ENCODE measurements around the gene ZNF57. TPM values are rescaled to one million over a fixed set of nuclear protein-coding genes. Genes with fewer than 3 reads are reported as not detected.

Gene ZNF57
- 5.6 TPM for total RNA-seq

GRCh38 chr19:2900296-2901252, at the start of gene ZNF57:
Gene ZNF57 (plus strand): TSS chr19:2900928. CDS start chr19:2901046, 118 bp downstream.

GRCh38 chr19:2867025-2867991, 33.4 kb upstream of the ZNF57 start, which contains the start of gene ZNF556:
Gene ZNF556 (plus strand): TSS chr19:2867335. CDS start chr19:2867422, 87 bp downstream.

GRCh38 chr19:2944775-2945574, 44.2 kb downstream of the ZNF57 start, which contains the start of gene ZNF77:
Gene ZNF77 (minus strand): TSS chr19:2944971. CDS start chr19:2944840, 131 bp downstream.

Other genes starting within 250 kb of the ZNF57 start
- 12.3 TPM for gene GNG7, start 198.2 kb upstream of the ZNF57 start, total RNA-seq
- gene DIRAS1, start 179.6 kb upstream of the ZNF57 start, total RNA-seq, result 11.7 TPM
- 17.0 TPM for gene SLC39A3, start 160.9 kb upstream of the ZNF57 start, total RNA-seq
- gene SGTA, start 117.7 kb upstream of the ZNF57 start, total RNA-seq, result 48.4 TPM
- gene THOP1, start 115.4 kb upstream of the ZNF57 start, total RNA-seq, result 93.8 TPM
- 12.8 TPM for gene ZNF554, start 81.1 kb upstream of the ZNF57 start, total RNA-seq
- gene ZNF555, start 59.5 kb upstream of the ZNF57 start, total RNA-seq, result 21.1 TPM
- 3.0 TPM for gene ZNF556, start 33.6 kb upstream of the ZNF57 start, total RNA-seq
- 7.6 TPM for gene ZNF77, start 44.0 kb downstream of the ZNF57 start, total RNA-seq
- gene TLE6, start 76.6 kb downstream of the ZNF57 start, total RNA-seq, result 5.2 TPM
- 40.1 TPM for gene TLE2, start 128.4 kb downstream of the ZNF57 start, total RNA-seq
- gene TLE5, start 161.6 kb downstream of the ZNF57 start, total RNA-seq, result 128 TPM
- gene GNA11, start 193.4 kb downstream of the ZNF57 start, total RNA-seq, result 40.5 TPM
- gene GNA15, start 235.1 kb downstream of the ZNF57 start, total RNA-seq, result 3.0 TPM

Measured in camera-type eye (tissue), 1 donor.